Uterus (tissue), 2 donors: ENCODE measurements around the gene CACNA1E.

Experiments
- CTCF ChIP-seq, 4 experiments: fragments of 200-600 bp in 2 of 4; fragments of 450-650 bp in 2 of 4; sonication (generic) in 2 of 4; IDR thresholded peaks; one replicate each; pipeline ENCODE4 v1.5.1; 2016 to 2019; ENCODE audit warnings: antibody characterized with exemption in 4 of 4, mild to moderate bottlenecking in 2 of 4, moderate library complexity in 1 of 4
- POLR2A ChIP-seq, 2 donors: fragments of 450-650 bp; IDR thresholded peaks; one replicate each; pipeline ENCODE4 v1.6.1; 2016; ENCODE audit warnings: antibody characterized with exemption in 2 of 2, mild to moderate bottlenecking in 1 of 2, moderate library complexity in 1 of 2

DNA sequence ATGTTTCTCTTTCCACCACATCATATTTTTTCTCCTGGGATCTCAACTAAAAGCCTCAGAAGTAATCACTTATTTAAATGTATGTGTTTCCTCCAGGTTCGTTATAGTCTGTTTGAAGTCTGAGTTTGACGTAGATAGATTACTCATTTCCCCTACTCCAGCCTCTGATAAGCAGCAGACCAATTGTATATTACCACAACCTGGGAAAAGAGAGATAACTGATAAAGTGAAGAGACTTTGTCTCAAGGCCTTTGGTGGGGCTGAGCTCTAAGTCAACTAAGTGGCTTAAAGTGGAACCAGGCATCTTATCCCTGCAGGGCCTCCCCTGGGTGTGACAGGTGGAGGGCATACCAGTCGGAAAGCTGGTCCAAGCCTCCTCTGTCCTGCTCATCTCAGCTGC, 34.9 kb upstream of the CACNA1E start:
- TF ChIP-seq CTCF (IDR thresholded peaks at IDR 0.05) (no peak), POLR2A (IDR thresholded peaks at IDR 0.05) (no peak)
